ENCODE data around the gene CD83. TPM values are rescaled to one million over a fixed set of nuclear protein-coding genes. Genes with fewer than 3 reads are reported as not detected.

CD83 gene
- total RNA-seq, 1 experiment from 2014 or later: 15.9 TPM

DNA sequence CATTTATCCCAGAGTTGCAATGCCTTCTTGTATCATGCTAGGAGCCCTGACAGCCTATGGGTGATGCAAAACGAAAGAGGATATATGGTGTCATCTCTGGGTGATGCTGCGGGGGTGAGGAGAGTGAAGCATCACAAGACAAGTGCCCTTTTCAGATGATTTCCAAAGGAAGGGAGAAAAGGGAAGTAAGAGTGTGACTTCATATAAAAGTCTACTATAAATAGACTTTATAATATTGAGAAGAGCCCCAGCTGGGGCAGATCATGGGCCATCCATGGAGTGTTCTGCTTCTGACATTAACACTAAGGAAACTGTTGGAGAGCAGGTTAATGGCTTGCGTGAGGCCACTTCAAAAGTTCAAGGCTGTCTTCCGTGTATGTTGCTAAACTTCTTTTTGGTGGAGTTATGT, 4.4 kb downstream of the CD83 start:
- Histone ChIP-seq H3K27ac (no peak overlapping the region), H3K36me3 (no peaks in the 10 kb centered on the region), H3K4me3 (no peak overlapping the region), H3K9me3 (replicated peaks) (no peaks in the 10 kb centered on the region), H3K27me3 (replicated peaks) (no peaks in the 10 kb centered on the region), H3K4me1 (replicated peaks) (peaks cover 6% of the 10 kb centered on the region)
- DNase-seq (ENCODE audit: low read depth in 1 of 2, low spot score in 2 of 2): no peak

DNA sequence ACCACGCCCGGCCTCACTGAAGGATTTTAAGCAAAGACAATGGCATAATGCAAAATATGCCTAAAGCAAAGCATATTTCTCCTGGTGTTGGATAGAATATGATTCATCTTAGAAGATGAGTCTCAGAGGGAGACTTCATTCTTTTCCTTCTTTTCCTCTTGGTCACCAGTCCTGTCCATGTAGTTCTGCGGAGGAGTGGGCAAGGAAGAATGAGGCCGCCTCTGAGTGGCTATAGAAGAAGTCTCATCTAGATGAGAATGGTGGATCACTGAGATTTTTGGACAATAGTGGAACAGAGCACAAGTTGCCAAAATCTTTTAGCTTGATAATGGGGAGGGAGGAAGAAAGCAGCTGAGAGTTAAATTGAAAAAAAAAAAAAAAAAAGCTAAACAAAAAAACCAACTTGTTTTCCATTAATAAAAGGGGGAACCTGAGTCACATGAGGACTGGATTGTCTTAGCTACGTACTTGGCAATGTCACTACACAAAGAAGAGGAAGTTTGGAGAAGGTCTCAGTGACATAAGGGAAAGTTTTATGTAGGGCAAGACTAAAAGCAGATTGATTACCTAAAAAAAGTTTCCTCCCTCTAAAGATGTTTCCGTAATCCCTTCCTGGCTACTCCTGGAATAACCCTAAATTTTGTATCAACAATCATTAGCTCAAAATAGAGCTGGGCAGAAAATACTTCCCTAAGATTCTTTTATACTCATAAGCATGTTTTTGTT, 6.0 kb downstream of the CD83 start:
- H3K36me3 ChIP-seq: no peaks in the 10 kb centered on the region
- no peak overlapping the region for H3K27ac ChIP-seq
- H3K9me3 ChIP-seq (replicated peaks): no peaks in the 10 kb centered on the region
- H3K4me1 ChIP-seq (replicated peaks): no peaks in the 10 kb centered on the region; the same call in 1 of the 2 replicates
- no peak overlapping the region for H3K4me3 ChIP-seq
- no peak for DNase-seq (ENCODE audit: low read depth in 1 of 2, low spot score in 2 of 2)
- no peaks in the 10 kb centered on the region for H3K27me3 ChIP-seq (replicated peaks)

DNA sequence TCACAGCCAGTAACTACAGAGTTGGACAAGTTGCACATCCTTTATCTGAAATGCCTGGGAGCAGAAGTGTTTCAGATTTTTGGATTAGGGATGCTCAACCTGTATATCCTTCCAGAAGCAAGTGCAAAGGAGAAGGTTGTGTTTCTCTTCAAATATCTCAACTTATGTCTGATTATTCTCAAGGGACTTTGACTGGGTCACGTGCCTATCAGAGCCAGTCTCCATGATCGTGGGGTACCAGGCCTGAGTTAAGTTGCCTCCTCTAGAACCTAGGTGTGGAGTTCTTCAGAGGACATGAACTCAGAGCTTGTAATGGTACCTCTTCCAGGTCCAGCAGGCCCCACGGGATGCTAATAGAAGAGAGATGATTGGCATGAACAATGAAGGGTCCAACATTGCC, 7.8 kb downstream of the CD83 start:
- Histone ChIP-seq H3K27ac (no peak overlapping the region), H3K27me3 (replicated peaks) (no peaks in the 10 kb centered on the region), H3K36me3 (no peaks in the 10 kb centered on the region), H3K9me3 (replicated peaks) (no peaks in the 10 kb centered on the region), H3K4me3 (no peak overlapping the region), H3K4me1 (replicated peaks) (no peaks in the 10 kb centered on the region)
- DNase-seq (ENCODE audit: low read depth in 1 of 2, low spot score in 2 of 2): no peak

DNA sequence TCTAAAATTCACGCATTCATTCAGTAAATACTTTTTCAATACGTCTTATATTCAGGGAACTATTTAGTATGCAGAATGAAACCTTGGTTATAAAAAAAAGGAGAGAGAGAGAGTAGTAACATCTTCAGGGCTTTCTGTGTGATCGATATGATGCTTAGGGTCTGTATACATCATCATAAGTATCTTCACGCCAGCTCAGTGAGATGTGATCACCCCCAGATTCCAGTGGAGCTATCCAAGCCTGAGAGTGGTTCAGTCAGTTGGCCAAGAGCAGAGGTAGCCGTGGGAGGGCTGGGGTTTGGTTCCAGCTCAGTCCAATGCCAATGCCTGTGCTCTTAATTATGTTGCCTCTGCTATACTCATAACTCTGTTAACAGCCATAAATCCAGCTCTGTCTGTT, 8.6 kb downstream of the CD83 start:
- H3K36me3 ChIP-seq: no peaks in the 10 kb centered on the region
- no peak for DNase-seq (ENCODE audit: low read depth in 1 of 2, low spot score in 2 of 2)
- no peaks in the 10 kb centered on the region for H3K4me1 ChIP-seq (replicated peaks)
- no peak overlapping the region for H3K27ac ChIP-seq
- H3K9me3 ChIP-seq (replicated peaks): no peaks in the 10 kb centered on the region
- H3K27me3 ChIP-seq (replicated peaks): no peaks in the 10 kb centered on the region
- no peak overlapping the region for H3K4me3 ChIP-seq

DNA sequence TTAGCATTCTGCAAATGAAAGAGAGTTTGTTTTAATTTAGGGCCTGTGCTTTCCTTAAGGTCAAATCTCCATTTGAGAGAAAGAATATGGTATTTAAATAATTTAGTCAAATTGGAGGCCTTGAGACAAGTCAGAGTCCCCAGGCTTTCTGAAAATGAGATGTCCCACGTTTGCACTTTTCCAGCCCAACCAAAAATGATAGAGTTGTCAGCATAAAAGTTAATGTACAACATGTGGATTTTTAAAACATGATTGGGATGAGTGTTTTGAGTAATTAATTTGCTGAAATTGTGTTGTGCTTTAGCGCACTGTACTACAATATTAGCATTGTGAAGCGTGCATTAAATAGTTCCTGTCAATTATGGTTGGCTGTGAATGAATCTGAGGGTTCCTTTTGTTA, 10.0 kb downstream of the CD83 start:
- no peak for DNase-seq (ENCODE audit: low read depth in 1 of 2, low spot score in 2 of 2)
- H3K4me3 ChIP-seq: no peak overlapping the region
- no peaks in the 10 kb centered on the region for H3K9me3 ChIP-seq (replicated peaks)
- H3K36me3 ChIP-seq: no peaks in the 10 kb centered on the region
- H3K4me1 ChIP-seq (replicated peaks): no peaks in the 10 kb centered on the region
- H3K27me3 ChIP-seq (replicated peaks): no peaks in the 10 kb centered on the region
- H3K27ac ChIP-seq: no peak overlapping the region

DNA sequence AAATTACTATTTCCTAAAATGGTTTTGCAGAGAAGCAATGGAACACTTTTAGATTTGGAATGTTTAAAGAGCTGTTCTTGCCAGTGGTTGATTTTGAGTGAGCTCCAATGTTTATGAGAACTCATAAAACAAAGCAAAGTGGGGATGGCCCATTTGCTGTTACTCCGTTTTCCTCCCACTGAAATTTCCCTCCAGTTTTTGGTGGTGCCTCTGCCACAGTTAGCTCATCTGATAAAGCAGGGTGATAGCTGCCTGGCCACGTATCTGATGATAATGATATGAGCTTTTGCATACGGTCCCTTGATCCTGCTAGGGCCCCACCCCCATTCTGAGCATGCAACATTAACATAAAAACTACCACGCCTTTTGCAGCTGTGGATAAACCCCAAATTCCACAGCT, 10.4 kb downstream of the CD83 start:
- H3K27me3 ChIP-seq (replicated peaks): no peaks in the 10 kb centered on the region
- no peaks in the 10 kb centered on the region for H3K4me1 ChIP-seq (replicated peaks)
- no peaks in the 10 kb centered on the region for H3K9me3 ChIP-seq (replicated peaks)
- no peak overlapping the region for H3K4me3 ChIP-seq
- DNase-seq (ENCODE audit: low read depth in 1 of 2, low spot score in 2 of 2): no peak
- H3K36me3 ChIP-seq: no peaks in the 10 kb centered on the region
- H3K27ac ChIP-seq: no peak overlapping the region

DNA sequence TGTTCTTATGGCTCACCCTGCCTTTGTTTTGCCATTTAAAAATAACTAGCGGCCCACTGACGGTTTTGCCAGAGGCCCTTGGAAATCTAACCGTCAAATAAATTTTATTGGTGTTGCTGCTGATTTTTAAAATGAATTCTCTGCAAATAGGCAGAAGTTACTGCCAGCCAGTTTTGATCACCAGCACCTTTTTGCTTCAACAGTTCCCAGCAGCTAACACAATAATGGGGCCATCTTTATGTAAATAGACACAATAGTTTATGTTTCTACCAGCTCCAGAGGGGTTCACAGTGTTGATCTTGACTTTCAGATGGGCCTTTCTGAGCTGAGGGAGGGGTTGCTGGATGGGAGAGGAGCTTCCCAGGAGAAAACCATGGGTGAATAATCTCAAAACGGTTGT, 11.2 kb downstream of the CD83 start:
- no peak for DNase-seq (ENCODE audit: low read depth in 1 of 2, low spot score in 2 of 2)
- H3K9me3 ChIP-seq (replicated peaks): no peaks in the 10 kb centered on the region
- no peaks in the 10 kb centered on the region for H3K27me3 ChIP-seq (replicated peaks)
- H3K27ac ChIP-seq: no peak overlapping the region
- H3K36me3 ChIP-seq: no peaks in the 10 kb centered on the region
- no peak overlapping the region for H3K4me3 ChIP-seq
- H3K4me1 ChIP-seq (replicated peaks): no peaks in the 10 kb centered on the region

DNA sequence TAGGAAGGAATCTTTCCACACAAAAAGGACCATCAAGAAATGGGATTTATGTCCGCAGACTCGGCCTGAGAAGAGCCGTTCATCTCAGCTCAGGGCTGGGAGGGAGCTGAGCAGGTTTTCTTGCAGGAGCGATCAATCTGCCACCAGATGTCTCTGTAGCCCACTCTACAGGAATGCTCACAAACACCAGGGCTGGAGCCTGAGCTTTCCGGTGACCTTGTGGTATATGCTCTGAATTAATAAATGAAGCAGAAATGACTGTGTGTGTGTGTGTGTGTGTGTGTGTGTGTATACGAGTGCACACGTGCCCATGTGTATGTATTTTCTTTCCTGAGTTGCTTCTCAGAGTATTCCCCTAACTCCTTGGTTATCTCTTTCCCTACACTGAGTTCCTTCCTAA, 12.0 kb downstream of the CD83 start:
- no peak overlapping the region for H3K27ac ChIP-seq
- no peaks in the 10 kb centered on the region for H3K9me3 ChIP-seq (replicated peaks)
- H3K27me3 ChIP-seq (replicated peaks): no peaks in the 10 kb centered on the region
- DNase-seq (ENCODE audit: low read depth in 1 of 2, low spot score in 2 of 2): no peak
- H3K4me3 ChIP-seq: no peak overlapping the region
- H3K36me3 ChIP-seq: no peaks in the 10 kb centered on the region
- H3K4me1 ChIP-seq (replicated peaks): no peaks in the 10 kb centered on the region

DNA sequence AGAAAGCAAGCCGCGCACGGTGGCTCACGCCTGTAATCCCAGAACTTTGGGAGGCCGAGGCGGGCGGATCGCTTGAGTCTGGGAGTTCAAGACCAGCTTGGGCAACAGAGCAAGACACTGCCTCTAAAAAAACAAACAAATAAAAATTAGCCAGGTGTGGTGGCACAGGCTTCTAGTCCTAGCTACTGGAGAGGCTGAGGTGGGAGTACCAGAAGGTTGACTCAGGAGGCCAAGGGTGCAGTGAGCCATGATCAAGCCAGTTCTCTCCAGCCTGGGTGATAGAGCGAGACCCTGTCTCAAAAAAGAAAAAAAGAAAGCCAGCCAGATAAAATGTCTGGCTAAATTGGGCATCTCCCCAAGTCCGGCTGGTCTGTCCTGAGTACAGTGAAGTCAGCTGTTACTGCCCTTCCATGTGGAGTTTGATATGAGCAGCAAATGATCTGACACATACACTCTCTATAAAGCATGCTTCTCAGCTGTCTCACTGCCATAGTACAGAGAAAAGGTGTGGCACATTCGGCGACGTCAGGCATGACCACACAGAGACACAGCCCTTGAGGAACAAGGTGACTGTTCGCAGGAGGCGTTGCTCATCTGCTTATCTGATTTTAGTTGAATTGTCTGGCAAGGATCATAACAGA, 13.0 kb downstream of the CD83 start:
- no peak for DNase-seq (ENCODE audit: low read depth in 1 of 2, low spot score in 2 of 2)
- Histone ChIP-seq H3K27me3 (replicated peaks) (no peaks in the 10 kb centered on the region), H3K4me3 (no peak overlapping the region), H3K27ac (no peak overlapping the region), H3K9me3 (replicated peaks) (no peaks in the 10 kb centered on the region), H3K36me3 (no peaks in the 10 kb centered on the region; the same call in 1 of the 2 replicates), H3K4me1 (replicated peaks) (no peaks in the 10 kb centered on the region)

DNA sequence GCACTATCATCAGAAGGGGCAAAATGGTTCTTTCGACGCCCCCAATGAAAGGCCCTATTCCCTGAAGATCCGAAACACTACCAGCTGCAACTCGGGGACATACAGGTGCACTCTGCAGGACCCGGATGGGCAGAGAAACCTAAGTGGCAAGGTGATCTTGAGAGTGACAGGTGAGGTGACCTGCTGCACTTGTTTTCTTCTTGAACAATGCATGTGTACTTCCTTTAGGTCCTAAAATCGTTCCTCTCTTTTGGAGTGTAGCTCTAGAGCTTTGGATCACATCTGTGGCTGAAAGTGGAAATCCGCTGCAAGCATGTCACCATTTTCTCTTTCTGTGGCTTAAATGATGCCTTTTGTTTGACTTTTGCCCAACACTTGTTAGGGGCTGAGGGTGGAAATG, 14.0 kb downstream of the CD83 start:
- DNase-seq (ENCODE audit: low read depth in 1 of 2, low spot score in 2 of 2): no peak
- Histone ChIP-seq H3K4me3 (no peak overlapping the region), H3K27ac (no peak overlapping the region), H3K27me3 (replicated peaks) (no peaks in the 10 kb centered on the region), H3K36me3 (no peaks in the 10 kb centered on the region; the same call in none of the 2 replicates), H3K4me1 (replicated peaks) (no peaks in the 10 kb centered on the region), H3K9me3 (replicated peaks) (no peaks in the 10 kb centered on the region)

DNA sequence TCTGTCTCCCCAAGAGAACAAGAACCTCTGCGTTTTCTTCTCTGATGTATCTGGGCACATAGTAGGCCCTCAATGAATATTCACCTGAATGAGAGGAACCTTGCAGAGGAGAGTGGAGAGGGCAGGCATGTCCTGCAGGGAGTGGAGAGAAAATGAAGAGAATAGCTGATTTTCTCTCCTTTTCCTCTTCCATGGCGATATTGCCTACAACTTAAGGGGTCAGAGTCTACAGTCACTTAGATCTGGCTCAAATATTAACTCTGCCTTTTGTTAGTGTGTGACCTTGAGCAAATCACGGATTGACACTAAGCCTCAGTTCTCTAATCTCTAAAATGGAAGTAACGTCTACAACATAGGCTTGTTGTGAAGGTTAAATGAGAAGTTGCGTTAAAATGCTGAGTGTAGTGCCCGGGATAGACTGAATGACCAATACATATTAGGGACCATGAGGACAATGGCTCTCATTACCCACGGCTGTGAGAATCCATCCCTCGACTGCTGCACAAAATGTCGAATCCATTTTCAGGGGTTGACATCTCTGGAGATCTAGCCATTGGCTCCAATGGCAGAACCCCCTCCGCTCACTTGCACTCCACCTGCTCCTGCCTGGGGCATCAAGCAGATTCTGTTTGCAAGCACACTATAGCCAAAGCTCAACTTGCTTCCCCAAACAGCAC, 14.8 kb downstream of the CD83 start:
- Histone ChIP-seq H3K36me3 (no peaks in the 10 kb centered on the region; the same call in none of the 2 replicates), H3K27ac (no peak overlapping the region), H3K4me3 (no peak overlapping the region), H3K4me1 (replicated peaks) (no peaks in the 10 kb centered on the region), H3K9me3 (replicated peaks) (no peaks in the 10 kb centered on the region), H3K27me3 (replicated peaks) (no peaks in the 10 kb centered on the region)
- DNase-seq (ENCODE audit: low read depth in 1 of 2, low spot score in 2 of 2): no peak

DNA sequence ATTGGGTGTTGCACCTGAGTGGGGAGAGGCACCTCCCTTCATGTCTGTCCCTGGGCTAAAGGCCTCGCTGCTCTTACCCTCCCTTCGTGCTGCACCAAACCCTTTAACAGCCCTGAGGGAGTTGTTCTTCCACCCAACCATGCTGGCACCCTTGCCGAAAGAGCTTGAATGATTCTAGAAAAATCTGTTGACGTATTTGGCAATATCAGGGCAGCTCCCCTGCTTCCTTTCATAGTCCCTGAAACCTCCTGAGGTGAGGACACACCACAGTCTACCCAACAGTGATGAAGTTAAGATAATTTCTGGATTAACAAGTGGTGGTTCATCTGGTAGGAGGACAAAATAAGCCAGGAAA, 15.3 kb downstream of the CD83 start:
- H3K27ac ChIP-seq: no peak overlapping the region
- no peaks in the 10 kb centered on the region for H3K4me1 ChIP-seq (replicated peaks)
- H3K36me3 ChIP-seq: no peaks in the 10 kb centered on the region; the same call in none of the 2 replicates
- no peak overlapping the region for H3K4me3 ChIP-seq
- no peak for DNase-seq (ENCODE audit: low read depth in 1 of 2, low spot score in 2 of 2)
- H3K27me3 ChIP-seq (replicated peaks): no peaks in the 10 kb centered on the region
- no peaks in the 10 kb centered on the region for H3K9me3 ChIP-seq (replicated peaks)

DNA sequence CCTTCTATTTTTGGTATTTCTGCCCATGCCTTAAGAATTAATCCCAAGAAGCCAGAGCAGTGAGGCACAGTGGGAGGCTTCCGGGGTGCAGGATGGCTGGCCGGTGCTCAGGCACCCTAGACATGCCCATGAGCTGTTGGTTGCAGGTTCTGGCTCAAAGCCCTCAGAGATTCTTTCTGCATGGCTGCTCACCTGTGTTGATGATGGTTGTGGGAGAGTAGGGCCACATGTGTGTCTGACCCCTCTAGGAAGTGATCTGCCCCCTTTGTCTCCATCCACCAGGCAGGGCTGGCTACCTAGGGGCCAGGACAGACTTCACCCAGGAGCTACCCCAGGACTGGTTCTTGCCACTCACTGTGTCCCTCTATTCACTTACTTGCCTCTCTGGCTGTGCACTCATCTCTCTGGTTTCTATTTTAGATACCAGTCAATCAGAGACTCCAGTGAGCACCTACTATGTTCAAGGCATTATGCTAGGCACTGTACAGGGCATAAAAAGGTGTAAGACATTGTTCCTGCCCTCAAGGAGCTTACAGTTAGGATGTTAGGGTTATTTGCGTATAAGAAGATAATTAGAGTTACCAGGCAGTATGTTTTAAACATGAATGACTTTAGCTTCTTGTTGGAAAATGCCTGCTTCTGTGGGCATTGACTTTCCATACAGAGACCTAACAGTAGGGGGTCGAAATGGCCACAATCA, 16.8 kb downstream of the CD83 start:
- Histone ChIP-seq H3K4me1 (replicated peaks) (no peaks in the 10 kb centered on the region), H3K4me3 (no peak overlapping the region), H3K27ac (no peak overlapping the region), H3K27me3 (replicated peaks) (no peaks in the 10 kb centered on the region), H3K9me3 (replicated peaks) (no peaks in the 10 kb centered on the region), H3K36me3 (no peaks in the 10 kb centered on the region; the same call in none of the 2 replicates)
- DNase-seq (ENCODE audit: low read depth in 1 of 2, low spot score in 2 of 2): no peak

Measured in SJSA1 (cell line).